ENCODE data around the gene SLC22A2.

The SLC22A2 gene

GRCh38 chr6:160264061-160264612, 5.5 kb upstream of the SLC22A2 start:
- CTCF ChIA-PET = no interaction called here
- Histone ChIP-seq H3K9me3 (ENCODE audit: control insufficient read depth, insufficient read depth, low read depth, low read length) (no peaks in the 10 kb centered on the region), H3K36me3 (ENCODE audit: control insufficient read depth in 2 of 2, insufficient read depth in 1 of 2, low read length in 2 of 2) (no peaks in the 10 kb centered on the region), H3K4me3 (ENCODE audit: low read depth, low read length) (no peak overlapping the region), H3K27ac (ENCODE audit: extremely low read depth, low read depth, low read length) (no peak overlapping the region), H3K4me1 (ENCODE audit: control insufficient read depth, insufficient read depth, low read length) (peaks cover 15% of the 10 kb centered on the region)
- POLR2A ChIA-PET = no interaction called here
- TF ChIP-seq, protein P1, sequence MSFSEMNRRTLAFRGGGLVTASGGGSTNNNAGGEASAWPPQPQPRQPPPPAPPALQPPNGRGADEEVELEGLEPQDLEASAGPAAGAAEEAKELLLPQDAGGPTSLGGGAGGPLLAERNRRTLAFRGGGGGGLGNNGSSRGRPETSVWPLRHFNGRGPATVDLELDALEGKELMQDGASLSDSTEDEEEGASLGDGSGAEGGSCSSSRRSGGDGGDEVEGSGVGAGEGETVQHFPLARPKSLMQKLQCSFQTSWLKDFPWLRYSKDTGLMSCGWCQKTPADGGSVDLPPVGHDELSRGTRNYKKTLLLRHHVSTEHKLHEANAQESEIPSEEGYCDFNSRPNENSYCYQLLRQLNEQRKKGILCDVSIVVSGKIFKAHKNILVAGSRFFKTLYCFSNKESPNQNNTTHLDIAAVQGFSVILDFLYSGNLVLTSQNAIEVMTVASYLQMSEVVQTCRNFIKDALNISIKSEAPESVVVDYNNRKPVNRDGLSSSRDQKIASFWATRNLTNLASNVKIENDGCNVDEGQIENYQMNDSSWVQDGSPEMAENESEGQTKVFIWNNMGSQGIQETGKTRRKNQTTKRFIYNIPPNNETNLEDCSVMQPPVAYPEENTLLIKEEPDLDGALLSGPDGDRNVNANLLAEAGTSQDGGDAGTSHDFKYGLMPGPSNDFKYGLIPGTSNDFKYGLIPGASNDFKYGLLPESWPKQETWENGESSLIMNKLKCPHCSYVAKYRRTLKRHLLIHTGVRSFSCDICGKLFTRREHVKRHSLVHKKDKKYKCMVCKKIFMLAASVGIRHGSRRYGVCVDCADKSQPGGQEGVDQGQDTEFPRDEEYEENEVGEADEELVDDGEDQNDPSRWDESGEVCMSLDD (tag by site-specific recombination; IDR thresholded peaks at IDR 0.05) = no peak
- no peak for TF ChIP-seq ZNF692 (tag by site-specific recombination; IDR thresholded peaks at IDR 0.05)
- TF ChIP-seq ZNF658 (tag by site-specific recombination; IDR thresholded peaks at IDR 0.05) = no peak
- no peak for TF ChIP-seq ZNF560 (tag by site-specific recombination; IDR thresholded peaks at IDR 0.05; ENCODE audit: borderline replicate concordance)
- TF ChIP-seq, protein P2, sequence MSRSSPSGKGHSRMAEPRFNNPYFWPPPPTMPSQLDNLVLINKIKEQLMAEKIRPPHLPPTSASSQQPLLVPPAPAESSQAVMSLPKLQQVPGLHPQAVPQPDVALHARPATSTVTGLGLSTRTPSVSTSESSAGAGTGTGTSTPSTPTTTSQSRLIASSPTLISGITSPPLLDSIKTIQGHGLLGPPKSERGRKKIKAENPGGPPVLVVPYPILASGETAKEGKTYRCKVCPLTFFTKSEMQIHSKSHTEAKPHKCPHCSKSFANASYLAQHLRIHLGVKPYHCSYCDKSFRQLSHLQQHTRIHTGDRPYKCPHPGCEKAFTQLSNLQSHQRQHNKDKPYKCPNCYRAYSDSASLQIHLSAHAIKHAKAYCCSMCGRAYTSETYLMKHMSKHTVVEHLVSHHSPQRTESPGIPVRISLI (tag by site-specific recombination; IDR thresholded peaks at IDR 0.05) = no peak
- TF ChIP-seq ZNF19 (tag by site-specific recombination; IDR thresholded peaks at IDR 0.05; ENCODE audit: low read depth) = no peak
- TF ChIP-seq TCF7L2 (IDR thresholded peaks at IDR 0.05; ENCODE audit: borderline replicate concordance, low read depth, low read length) = no peak
- no peak for TF ChIP-seq SCRT2 (tag by site-specific recombination; IDR thresholded peaks at IDR 0.05)
- no peak for TF ChIP-seq MEIS1 (CRISPR knock-in tag; IDR thresholded peaks at IDR 0.05; ENCODE audit: borderline replicate concordance)

DNA sequence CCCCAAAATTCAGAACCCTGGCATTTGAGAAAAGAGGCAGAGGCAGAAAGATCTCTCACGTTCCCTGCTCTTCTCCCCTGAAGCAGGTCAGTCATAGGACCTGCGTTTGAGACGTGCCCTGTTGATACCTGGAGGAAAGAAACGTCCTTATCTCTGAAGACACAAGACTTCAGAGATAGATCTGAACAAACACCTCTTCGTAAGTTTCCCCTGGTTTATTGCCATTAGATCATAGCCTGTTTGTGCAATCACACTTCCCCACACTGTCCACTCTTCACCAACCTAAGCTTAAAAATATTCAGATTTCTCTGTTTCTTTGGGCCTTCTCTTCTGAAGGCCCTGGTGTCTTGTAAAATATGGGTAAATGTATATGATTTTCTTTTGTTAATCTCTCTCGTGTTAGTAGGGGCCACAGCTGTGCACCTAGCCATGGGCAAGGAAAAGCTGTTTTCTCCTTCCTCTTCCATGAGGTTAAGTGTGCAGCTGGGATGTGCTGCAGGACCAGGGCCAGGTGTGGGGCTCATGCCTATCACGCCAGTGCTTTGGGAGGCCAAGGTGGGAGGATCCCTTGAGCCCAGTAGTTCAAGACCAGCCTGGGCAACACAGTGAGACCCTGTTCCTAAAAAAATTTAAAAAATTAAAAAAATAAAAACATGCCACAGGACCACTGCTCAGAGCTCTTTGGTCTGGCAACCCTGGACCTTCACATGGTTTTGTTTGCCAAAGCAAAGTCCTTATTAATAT, 4.7 kb upstream of the SLC22A2 start:
- H3K27ac ChIP-seq (ENCODE audit: extremely low read depth, low read depth, low read length) = no peak overlapping the region
- no peak overlapping the region for H3K4me3 ChIP-seq (ENCODE audit: low read depth, low read length)
- CTCF ChIA-PET = no interaction called here
- peaks cover 15% of the 10 kb centered on the region for H3K4me1 ChIP-seq (ENCODE audit: control insufficient read depth, insufficient read depth, low read length)
- POLR2A ChIA-PET = no interaction called here
- no peaks in the 10 kb centered on the region for H3K36me3 ChIP-seq (ENCODE audit: control insufficient read depth in 2 of 2, insufficient read depth in 1 of 2, low read length in 2 of 2)
- H3K9me3 ChIP-seq (ENCODE audit: control insufficient read depth, insufficient read depth, low read depth, low read length) = no peaks in the 10 kb centered on the region
- TF ChIP-seq ZNF571 (tag by site-specific recombination; IDR thresholded peaks at IDR 0.05) (no peak), ZNF121 (tag by site-specific recombination; IDR thresholded peaks at IDR 0.05) (peak; percentile 67; the same call in 1 of the 2 replicates), ZNF555 (tag by site-specific recombination; conservative IDR thresholded peaks at IDR 0.05) (no peak)

DNA sequence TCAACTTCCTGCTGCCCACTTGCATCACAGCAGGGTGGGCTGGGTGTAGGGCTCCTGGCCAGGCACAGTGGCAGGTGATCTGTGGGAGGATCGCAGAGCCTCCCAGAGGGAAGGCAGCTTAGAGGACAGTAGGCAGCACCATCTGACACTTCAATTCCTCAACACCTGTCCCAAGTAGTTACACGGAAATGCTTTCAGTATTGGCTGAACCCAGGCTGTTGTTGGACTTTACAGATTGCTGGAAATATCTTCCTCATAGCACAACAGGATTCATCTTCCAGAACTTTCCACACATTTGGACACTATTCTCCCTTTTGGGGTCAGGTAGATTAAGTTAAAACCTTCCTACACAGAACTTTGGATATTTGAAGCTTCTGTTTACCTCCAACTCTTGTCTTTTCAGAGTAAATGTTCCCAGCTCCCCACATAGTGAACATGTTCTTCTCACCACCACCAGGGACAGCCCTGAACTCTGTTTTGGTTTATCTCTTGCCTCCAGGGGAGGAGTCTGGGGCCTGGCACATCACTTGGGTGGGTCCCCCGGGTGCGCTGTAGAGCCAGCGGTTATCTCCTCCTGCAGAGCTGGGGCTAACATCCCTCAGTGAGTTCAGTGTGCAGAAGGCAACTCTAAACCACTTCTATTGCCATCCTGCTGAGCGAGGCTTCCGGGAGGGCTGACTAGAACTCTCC, 3.5 kb upstream of the SLC22A2 start:
- CTCF ChIA-PET = interaction anchor here (1.2 kb wide), 1 partner anchor 10 kb away, joined by 6 read pairs; no protein-coding TSS in a partner anchor
- TF ChIP-seq REPIN1 (tag by site-specific recombination; IDR thresholded peaks at IDR 0.05; ENCODE audit: low read depth) = no peak
- peak; percentile 68 for TF ChIP-seq ZFP69B (tag by site-specific recombination; IDR thresholded peaks at IDR 0.05)
- TF ChIP-seq MYNN (tag by site-specific recombination; IDR thresholded peaks at IDR 0.05; ENCODE audit: borderline replicate concordance) = no peak
- TF ChIP-seq ZNF596 (tag by site-specific recombination; IDR thresholded peaks at IDR 0.05) = 0 out of 2 replicates have a peak, but pooled peaks have one; percentile 18
- TF ChIP-seq ZNF692 (tag by site-specific recombination; IDR thresholded peaks at IDR 0.05) = 0 out of 2 replicates have a peak, but pooled peaks have one; percentile 54
- TF ChIP-seq ZIC2 (tag by site-specific recombination; IDR thresholded peaks at IDR 0.05) = peak; percentile 98
- TF ChIP-seq ZNF221 (tag by site-specific recombination; IDR thresholded peaks at IDR 0.05; ENCODE audit: borderline replicate concordance) = no peak
- TF ChIP-seq GLIS1 (tag by site-specific recombination; IDR thresholded peaks at IDR 0.05) = peak; percentile 85
- no peak for TF ChIP-seq ZNF785 (tag by site-specific recombination; IDR thresholded peaks at IDR 0.05)
- TF ChIP-seq BCL6B (tag by site-specific recombination; IDR thresholded peaks at IDR 0.05) = no peak

More for the DNA sequence above, 3.5 kb upstream of the SLC22A2 start:
- no peaks in the 10 kb centered on the region for H3K9me3 ChIP-seq (ENCODE audit: control insufficient read depth, insufficient read depth, low read depth, low read length)
- no peaks in the 10 kb centered on the region for H3K36me3 ChIP-seq (ENCODE audit: control insufficient read depth in 2 of 2, insufficient read depth in 1 of 2, low read length in 2 of 2)
- H3K4me3 ChIP-seq (ENCODE audit: low read depth, low read length) = no peak overlapping the region
- POLR2A ChIA-PET = no interaction called here
- H3K27ac ChIP-seq (ENCODE audit: extremely low read depth, low read depth, low read length) = no peak overlapping the region
- peaks cover 15% of the 10 kb centered on the region for H3K4me1 ChIP-seq (ENCODE audit: control insufficient read depth, insufficient read depth, low read length)
